ENCODE data around the gene RASD2. TPM values are rescaled to one million over a fixed set of nuclear protein-coding genes. Genes with fewer than 3 reads are reported as not detected.

Gene RASD2
- total RNA-seq, 4 donors from 2014 or later, result 8.5 to 19.7 (median 13.9) TPM

GRCh38 chr22:35568751-35569739, 28.4 kb downstream of the RASD2 start:
- TF ChIP-seq CTCF (IDR thresholded peaks at IDR 0.05) (no peak), POLR2A (IDR thresholded peaks at IDR 0.05) (no peak), POLR2AphosphoS5 (IDR thresholded peaks at IDR 0.05) (no peak), EP300 (IDR thresholded peaks at IDR 0.05; ENCODE audit: low read depth) (no peak)
- Histone ChIP-seq H3K4me3 (no peak overlapping the region), H3K36me3 (no peaks in the 10 kb centered on the region), H3K27me3 (no peaks in the 10 kb centered on the region), H3K9me3 (no peaks in the 10 kb centered on the region), H3K27ac (no peak overlapping the region), H3K4me1 (peaks cover 0 to 7% (median 2%) of the 10 kb centered on the region in 4 donors)
- WGBS, 2 donors (ENCODE audit: low coverage in 1 of 2), result 69 to 95% methylated on average over 4 to 17 of the region's 17 CpGs
- no peak for DNase-seq
- intact Hi-C loops (cut with DNase I; ENCODE audit: low total_unique reads), result no loop called here
- in situ Hi-C loops (cut with MboI; ENCODE audit: low pct_ligation_motif_present in 1 of 4, low pct_unique_long_range_greater_than_20kb in 1 of 4, low sequenced_read_pairs in 3 of 4), result no loop called here

GRCh38 chr22:35569916-35570315, 29.3 kb downstream of the RASD2 start:
- 91% methylated on average over 13 of the region's 13 CpGs; no CpG with 5 or more reads in 1 of the 2 donors for WGBS, 2 donors (ENCODE audit: low coverage in 1 of 2)
- Histone ChIP-seq H3K27me3 (no peaks in the 10 kb centered on the region), H3K4me1 (peaks cover 0 to 7% (median 2%) of the 10 kb centered on the region in 4 donors), H3K4me3 (no peak overlapping the region), H3K36me3 (no peaks in the 10 kb centered on the region), H3K27ac (no peak overlapping the region), H3K9me3 (no peaks in the 10 kb centered on the region)
- no peak for DNase-seq
- TF ChIP-seq POLR2A (IDR thresholded peaks at IDR 0.05) (no peak), CTCF (IDR thresholded peaks at IDR 0.05) (no peak), EP300 (IDR thresholded peaks at IDR 0.05; ENCODE audit: low read depth) (no peak), POLR2AphosphoS5 (IDR thresholded peaks at IDR 0.05) (no peak)
- in situ Hi-C loops (cut with MboI; ENCODE audit: low pct_ligation_motif_present in 1 of 4, low pct_unique_long_range_greater_than_20kb in 1 of 4, low sequenced_read_pairs in 3 of 4), result no loop called here
- intact Hi-C loops (cut with DNase I; ENCODE audit: low total_unique reads), result no loop called here

- in situ Hi-C loops (cut with MboI; ENCODE audit: low pct_ligation_motif_present in 1 of 4, low pct_unique_long_range_greater_than_20kb in 1 of 4, low sequenced_read_pairs in 3 of 4), result no loop called here
- Histone ChIP-seq H3K27me3 (no peaks in the 10 kb centered on the region), H3K9me3 (no peaks in the 10 kb centered on the region), H3K4me3 (no peak overlapping the region), H3K27ac (no peak overlapping the region), H3K36me3 (no peaks in the 10 kb centered on the region), H3K4me1 (peaks cover 0 to 7% (median 1%) of the 10 kb centered on the region in 4 donors)
- intact Hi-C loops (cut with DNase I; ENCODE audit: low total_unique reads), result no loop called here
- no peak for TF ChIP-seq POLR2AphosphoS5 (IDR thresholded peaks at IDR 0.05)
- TF ChIP-seq CTCF (IDR thresholded peaks at IDR 0.05), result no peak
- TF ChIP-seq POLR2A (IDR thresholded peaks at IDR 0.05), result no peak
- TF ChIP-seq EP300 (IDR thresholded peaks at IDR 0.05; ENCODE audit: low read depth), result no peak
- no peak for DNase-seq
- 91% methylated on average over 13 of the region's 14 CpGs; no CpG with 5 or more reads in 1 of the 2 donors for WGBS, 2 donors (ENCODE audit: low coverage in 1 of 2)
Measured at GRCh38 chr22:35570686-35571194, 30.1 kb downstream of the RASD2 start.

- TF ChIP-seq POLR2AphosphoS5 (IDR thresholded peaks at IDR 0.05), result no peak
- TF ChIP-seq EP300 (IDR thresholded peaks at IDR 0.05; ENCODE audit: low read depth), result no peak
- no peak for TF ChIP-seq POLR2A (IDR thresholded peaks at IDR 0.05)
- TF ChIP-seq CTCF (IDR thresholded peaks at IDR 0.05), result no peak
- Histone ChIP-seq H3K36me3 (no peaks in the 10 kb centered on the region), H3K4me1 (peaks cover 0 to 7% (median 0%) of the 10 kb centered on the region in 4 donors), H3K27me3 (no peaks in the 10 kb centered on the region), H3K4me3 (no peak overlapping the region), H3K27ac (no peak overlapping the region), H3K9me3 (no peaks in the 10 kb centered on the region)
- WGBS, 2 donors (ENCODE audit: low coverage in 1 of 2), result 80 to 94% methylated on average over 3 to 8 of the region's 8 CpGs
- intact Hi-C loops (cut with DNase I; ENCODE audit: low total_unique reads) (no loop called here), in situ Hi-C loops (cut with MboI; ENCODE audit: low pct_ligation_motif_present in 1 of 4, low pct_unique_long_range_greater_than_20kb in 1 of 4, low sequenced_read_pairs in 3 of 4) (no loop called here)
- no peak for DNase-seq
Measured at GRCh38 chr22:35572556-35572955, 31.9 kb downstream of the RASD2 start.

Measured in transverse colon (tissue), 4 donors.